ENCODE results near the gene LCN1. TPM values are rescaled to one million over a fixed set of nuclear protein-coding genes. Genes with fewer than 3 reads are reported as not detected.

Gene LCN1
- total and polyA plus RNA-seq, 3 donors from 2014 or later, result 2.7 TPM; not detected in 2

DNA sequence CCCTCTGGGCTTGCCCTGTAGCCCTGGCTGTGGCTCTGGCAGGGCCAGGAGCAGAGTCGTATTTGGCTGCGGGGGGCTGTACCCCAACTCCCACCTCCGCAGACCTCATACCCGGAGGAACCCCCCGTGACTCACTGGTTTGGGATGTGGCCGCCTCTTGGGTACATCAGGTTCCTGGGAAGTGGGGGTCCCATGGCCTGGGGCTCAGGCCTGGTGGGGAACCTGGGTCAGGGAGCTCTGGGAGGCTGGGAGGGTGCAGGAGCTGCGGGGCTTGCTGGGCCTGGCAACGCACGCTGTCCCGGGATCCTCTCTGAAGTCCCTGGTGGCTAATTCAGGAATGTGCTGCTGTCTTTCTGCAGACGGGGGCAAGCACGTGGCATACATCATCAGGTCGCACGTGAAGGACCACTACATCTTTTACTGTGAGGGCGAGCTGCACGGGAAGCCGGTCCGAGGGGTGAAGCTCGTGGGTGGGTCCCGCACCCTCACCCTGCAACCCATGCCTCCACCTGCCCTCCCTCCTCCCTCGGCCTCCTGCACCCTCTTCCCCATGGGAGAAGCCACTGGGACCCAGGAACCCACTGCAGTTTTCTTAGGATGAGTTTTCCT is 2.4 kb downstream of the LCN1 start:
- no peaks in the 10 kb centered on the region for H3K9me3 ChIP-seq
- 82 to 100% methylated on average over 2 to 21 of the region's 21 CpGs for WGBS, 2 donors
- H3K27ac ChIP-seq, result no peak overlapping the region
- intact Hi-C loops (cut with DNase I; ENCODE audit: low total_unique reads), result no loop called here
- no peaks in the 10 kb centered on the region for H3K36me3 ChIP-seq (ENCODE audit: low read depth, missing control alignments)
- no peak for DNase-seq
- H3K4me1 ChIP-seq, result no peaks in the 10 kb centered on the region
- TF ChIP-seq, protein P1, sequence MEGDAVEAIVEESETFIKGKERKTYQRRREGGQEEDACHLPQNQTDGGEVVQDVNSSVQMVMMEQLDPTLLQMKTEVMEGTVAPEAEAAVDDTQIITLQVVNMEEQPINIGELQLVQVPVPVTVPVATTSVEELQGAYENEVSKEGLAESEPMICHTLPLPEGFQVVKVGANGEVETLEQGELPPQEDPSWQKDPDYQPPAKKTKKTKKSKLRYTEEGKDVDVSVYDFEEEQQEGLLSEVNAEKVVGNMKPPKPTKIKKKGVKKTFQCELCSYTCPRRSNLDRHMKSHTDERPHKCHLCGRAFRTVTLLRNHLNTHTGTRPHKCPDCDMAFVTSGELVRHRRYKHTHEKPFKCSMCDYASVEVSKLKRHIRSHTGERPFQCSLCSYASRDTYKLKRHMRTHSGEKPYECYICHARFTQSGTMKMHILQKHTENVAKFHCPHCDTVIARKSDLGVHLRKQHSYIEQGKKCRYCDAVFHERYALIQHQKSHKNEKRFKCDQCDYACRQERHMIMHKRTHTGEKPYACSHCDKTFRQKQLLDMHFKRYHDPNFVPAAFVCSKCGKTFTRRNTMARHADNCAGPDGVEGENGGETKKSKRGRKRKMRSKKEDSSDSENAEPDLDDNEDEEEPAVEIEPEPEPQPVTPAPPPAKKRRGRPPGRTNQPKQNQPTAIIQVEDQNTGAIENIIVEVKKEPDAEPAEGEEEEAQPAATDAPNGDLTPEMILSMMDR (IDR thresholded peaks at IDR 0.05), result no peak
- no peak for TF ChIP-seq POLR2A (IDR thresholded peaks at IDR 0.05)
- H3K27me3 ChIP-seq, result no peaks in the 10 kb centered on the region
- H3K4me3 ChIP-seq, result no peak overlapping the region

DNA sequence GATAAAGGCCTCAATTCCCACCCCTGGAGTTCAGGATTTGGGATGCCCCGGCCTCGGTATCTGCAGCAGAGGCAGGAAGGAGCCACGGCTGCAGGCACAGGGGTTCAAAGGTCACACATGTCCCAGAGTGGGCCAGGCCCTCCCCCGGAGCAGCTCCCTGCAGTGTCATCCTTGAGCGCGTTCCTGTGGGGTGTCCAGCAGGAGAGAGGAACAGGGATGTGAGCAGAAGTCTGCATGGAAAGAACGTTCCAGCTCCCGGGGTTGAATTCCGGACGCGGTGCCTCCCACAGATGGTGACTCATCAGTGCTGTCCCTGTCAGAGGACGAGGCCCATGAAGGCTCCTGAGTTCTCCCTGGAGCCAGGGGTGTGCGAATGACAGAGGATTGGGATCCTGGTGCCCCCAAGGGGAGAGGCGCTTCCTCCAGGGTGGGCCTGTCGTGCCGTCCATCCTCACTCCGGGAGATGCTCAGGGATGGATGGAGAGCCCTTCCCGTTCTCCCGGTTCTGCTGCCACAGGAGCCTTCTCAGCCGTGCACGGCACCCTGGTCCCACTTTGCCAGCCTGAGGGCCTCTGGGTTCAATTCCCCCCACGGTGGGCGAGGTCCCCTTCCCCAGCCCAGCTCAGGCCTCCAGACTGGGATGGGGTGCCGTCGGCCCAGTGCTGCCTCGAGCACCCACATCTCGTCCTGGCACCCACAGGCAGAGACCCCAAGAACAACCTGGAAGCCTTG is 3.1 kb downstream of the LCN1 start:
- DNase-seq, result no peak
- 52 to 66% methylated on average over 16 to 27 of the region's 27 CpGs for WGBS, 2 donors

GRCh38 chr9:135525241-135526088 is 4.2 kb downstream of the LCN1 start:
- Histone ChIP-seq H3K9me3 (no peaks in the 10 kb centered on the region), H3K36me3 (ENCODE audit: low read depth, missing control alignments) (no peaks in the 10 kb centered on the region), H3K27ac (no peak overlapping the region), H3K4me3 (no peak overlapping the region), H3K27me3 (no peaks in the 10 kb centered on the region), H3K4me1 (no peaks in the 10 kb centered on the region)
- 74 to 82% methylated on average over 24 to 31 of the region's 31 CpGs for WGBS, 2 donors
- intact Hi-C loops (cut with DNase I; ENCODE audit: low total_unique reads), result no loop called here
- no peak for TF ChIP-seq POLR2A (IDR thresholded peaks at IDR 0.05)
- TF ChIP-seq, protein P1 (IDR thresholded peaks at IDR 0.05), result no peak
- no peak for DNase-seq

More for the DNA sequence above, 3.1 kb downstream of the LCN1 start:
- no peak overlapping the region for H3K27ac ChIP-seq
- intact Hi-C loops (cut with DNase I; ENCODE audit: low total_unique reads), result no loop called here
- H3K4me3 ChIP-seq, result no peak overlapping the region
- H3K4me1 ChIP-seq, result no peaks in the 10 kb centered on the region
- H3K27me3 ChIP-seq, result no peaks in the 10 kb centered on the region
- no peak for TF ChIP-seq POLR2A (IDR thresholded peaks at IDR 0.05)
- TF ChIP-seq, protein P1 (IDR thresholded peaks at IDR 0.05), result no peak
- no peaks in the 10 kb centered on the region for H3K36me3 ChIP-seq (ENCODE audit: low read depth, missing control alignments)
- no peaks in the 10 kb centered on the region for H3K9me3 ChIP-seq

GRCh38 chr9:135526089-135526729 is 5.0 kb downstream of the LCN1 start:
- H3K27ac ChIP-seq, result no peak overlapping the region
- no peak for DNase-seq

More at GRCh38 chr9:135526089-135526729, 5.0 kb downstream of the LCN1 start:
- Histone ChIP-seq H3K9me3 (no peaks in the 10 kb centered on the region), H3K4me1 (no peaks in the 10 kb centered on the region), H3K27me3 (no peaks in the 10 kb centered on the region), H3K4me3 (no peak overlapping the region), H3K36me3 (ENCODE audit: low read depth, missing control alignments) (no peaks in the 10 kb centered on the region)
- TF ChIP-seq POLR2A (IDR thresholded peaks at IDR 0.05), result no peak
- TF ChIP-seq, protein P1 (IDR thresholded peaks at IDR 0.05), result no peak
- intact Hi-C loops (cut with DNase I; ENCODE audit: low total_unique reads), result no loop called here
- 65 to 74% methylated on average over 6 to 11 of the region's 11 CpGs for WGBS, 2 donors
